ENCODE measurements around the gene DENND5A. TPM values are rescaled to one million over a fixed set of nuclear protein-coding genes. Genes with fewer than 3 reads are reported as not detected.

The DENND5A gene
- total and polyA plus RNA-seq, 9 of the 15 experiments (the other 6 are each of a cell fraction or from before 2014, with no cell fraction given): 11.7 to 130 (median 46.3) TPM

DNA sequence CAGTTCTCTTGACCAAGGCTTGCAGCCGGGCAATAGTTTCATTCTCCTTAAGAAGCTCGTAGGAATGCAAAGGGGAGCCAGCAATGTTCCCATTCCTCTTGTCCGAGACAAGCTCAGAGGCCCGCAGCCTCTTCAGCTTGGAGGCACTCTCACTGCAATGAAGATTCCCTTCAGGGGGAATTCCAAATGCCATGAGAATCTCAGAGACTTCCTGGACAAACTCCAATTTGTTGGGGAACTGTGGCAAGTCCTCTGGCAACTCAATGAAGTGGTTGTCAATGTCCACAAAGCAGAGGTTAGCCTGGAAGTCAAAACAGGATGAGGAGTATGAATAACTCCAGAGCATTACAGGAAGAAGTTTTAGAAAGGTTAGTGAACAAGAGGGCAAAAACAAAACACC is 84.4 kb downstream of the DENND5A start:
- FAIRE-seq (no peak), ATAC-seq (no peak), DNase-seq (ENCODE audit: extremely low read depth in 1 of 4, low spot score in 3 of 4) (no peak)
- Histone ChIP-seq H3K79me2 (ENCODE audit: control insufficient read depth, insufficient read depth, low read length) (no peaks in the 10 kb centered on the region), H3K27ac (ENCODE audit: extremely low read depth, low read depth, low read length) (no peak overlapping the region), H3K4me1 (replicated peaks in 1 of 2; ENCODE audit: control insufficient read depth in 2 of 2, insufficient read depth in 2 of 2, low read length in 2 of 2) (no peaks in the 10 kb centered on the region), H3K4me3 (no peak overlapping the region), H3K36me3 (ENCODE audit: control insufficient read depth, insufficient read depth, low read length) (peaks cover 45% of the 10 kb centered on the region), H3K27me3 (ENCODE audit: control insufficient read depth in 2 of 2, insufficient read depth in 2 of 2, low read length in 2 of 2) (no peaks in the 10 kb centered on the region), H3K9me1 (ENCODE audit: control insufficient read depth, insufficient read depth, low read length) (no peaks in the 10 kb centered on the region), H3K4me2 (ENCODE audit: insufficient read depth, low read length) (no peak overlapping the region), H4K20me1 (replicated peaks; ENCODE audit: control insufficient read depth, insufficient read depth, low read length) (no peaks in the 10 kb centered on the region), H3K9me3 (replicated peaks; ENCODE audit: control insufficient read depth, insufficient read depth, low read depth, low read length) (no peaks in the 10 kb centered on the region), H2AFZ (ENCODE audit: low read depth, low read length) (no peak overlapping the region), H3K9ac (ENCODE audit: insufficient read depth in 1 of 2, low read depth in 2 of 2, low read length in 2 of 2) (no peak overlapping the region)
- in situ Hi-C loops (cut with MboI) (no loop called here), intact Hi-C loops (cut with micrococcal nuclease) (no loop called here)
- TF ChIP-seq CREB1 (IDR thresholded peaks at IDR 0.05): no peak
- TF ChIP-seq CREB1 (CRISPR knock-in tag; IDR thresholded peaks at IDR 0.05): no peak
- no peak for TF ChIP-seq SETDB1 (IDR thresholded peaks at IDR 0.05; ENCODE audit: low read length)
- TF ChIP-seq, protein P1, sequence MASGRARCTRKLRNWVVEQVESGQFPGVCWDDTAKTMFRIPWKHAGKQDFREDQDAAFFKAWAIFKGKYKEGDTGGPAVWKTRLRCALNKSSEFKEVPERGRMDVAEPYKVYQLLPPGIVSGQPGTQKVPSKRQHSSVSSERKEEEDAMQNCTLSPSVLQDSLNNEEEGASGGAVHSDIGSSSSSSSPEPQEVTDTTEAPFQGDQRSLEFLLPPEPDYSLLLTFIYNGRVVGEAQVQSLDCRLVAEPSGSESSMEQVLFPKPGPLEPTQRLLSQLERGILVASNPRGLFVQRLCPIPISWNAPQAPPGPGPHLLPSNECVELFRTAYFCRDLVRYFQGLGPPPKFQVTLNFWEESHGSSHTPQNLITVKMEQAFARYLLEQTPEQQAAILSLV (tag; IDR thresholded peaks at IDR 0.05): no peak
- TF ChIP-seq CBFA2T3 (IDR thresholded peaks at IDR 0.05): no peak
- no peak for TF ChIP-seq EHMT2 (IDR thresholded peaks at IDR 0.05)
- no peak for TF ChIP-seq ZNF583 (CRISPR knock-in tag; IDR thresholded peaks at IDR 0.05)
- no peak for TF ChIP-seq ZNF77 (CRISPR knock-in tag; IDR thresholded peaks at IDR 0.05)
- no peak for TF ChIP-seq ETS2 (tag; IDR thresholded peaks at IDR 0.05; ENCODE audit: borderline replicate concordance, poor library complexity, severe bottlenecking)
- TF ChIP-seq DDX20 (tag; IDR thresholded peaks at IDR 0.05; ENCODE audit: low read depth): no peak
- no peak for TF ChIP-seq RBBP5 (IDR thresholded peaks at IDR 0.05; ENCODE audit: borderline replicate concordance, insufficient read depth, low read length, poor library complexity, severe bottlenecking)
- no peak for TF ChIP-seq RB1 (IDR thresholded peaks at IDR 0.05; ENCODE audit: low read depth)
- no peak for TF ChIP-seq CCAR2 (IDR thresholded peaks at IDR 0.05; ENCODE audit: low read depth, low read length)
- TF ChIP-seq, protein P2, sequence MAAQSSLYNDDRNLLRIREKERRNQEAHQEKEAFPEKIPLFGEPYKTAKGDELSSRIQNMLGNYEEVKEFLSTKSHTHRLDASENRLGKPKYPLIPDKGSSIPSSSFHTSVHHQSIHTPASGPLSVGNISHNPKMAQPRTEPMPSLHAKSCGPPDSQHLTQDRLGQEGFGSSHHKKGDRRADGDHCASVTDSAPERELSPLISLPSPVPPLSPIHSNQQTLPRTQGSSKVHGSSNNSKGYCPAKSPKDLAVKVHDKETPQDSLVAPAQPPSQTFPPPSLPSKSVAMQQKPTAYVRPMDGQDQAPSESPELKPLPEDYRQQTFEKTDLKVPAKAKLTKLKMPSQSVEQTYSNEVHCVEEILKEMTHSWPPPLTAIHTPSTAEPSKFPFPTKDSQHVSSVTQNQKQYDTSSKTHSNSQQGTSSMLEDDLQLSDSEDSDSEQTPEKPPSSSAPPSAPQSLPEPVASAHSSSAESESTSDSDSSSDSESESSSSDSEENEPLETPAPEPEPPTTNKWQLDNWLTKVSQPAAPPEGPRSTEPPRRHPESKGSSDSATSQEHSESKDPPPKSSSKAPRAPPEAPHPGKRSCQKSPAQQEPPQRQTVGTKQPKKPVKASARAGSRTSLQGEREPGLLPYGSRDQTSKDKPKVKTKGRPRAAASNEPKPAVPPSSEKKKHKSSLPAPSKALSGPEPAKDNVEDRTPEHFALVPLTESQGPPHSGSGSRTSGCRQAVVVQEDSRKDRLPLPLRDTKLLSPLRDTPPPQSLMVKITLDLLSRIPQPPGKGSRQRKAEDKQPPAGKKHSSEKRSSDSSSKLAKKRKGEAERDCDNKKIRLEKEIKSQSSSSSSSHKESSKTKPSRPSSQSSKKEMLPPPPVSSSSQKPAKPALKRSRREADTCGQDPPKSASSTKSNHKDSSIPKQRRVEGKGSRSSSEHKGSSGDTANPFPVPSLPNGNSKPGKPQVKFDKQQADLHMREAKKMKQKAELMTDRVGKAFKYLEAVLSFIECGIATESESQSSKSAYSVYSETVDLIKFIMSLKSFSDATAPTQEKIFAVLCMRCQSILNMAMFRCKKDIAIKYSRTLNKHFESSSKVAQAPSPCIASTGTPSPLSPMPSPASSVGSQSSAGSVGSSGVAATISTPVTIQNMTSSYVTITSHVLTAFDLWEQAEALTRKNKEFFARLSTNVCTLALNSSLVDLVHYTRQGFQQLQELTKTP (IDR thresholded peaks at IDR 0.05; ENCODE audit: low read depth in 1 of 2, partially characterized antibody in 2 of 2): no peak
- BruUV-seq (replicated peaks): no TSS peak
- ChIA-PET CTCF (ENCODE audit: low intra/inter-chr PET ratio) (no interaction called here), POLR2A (no interaction called here)
- 98% methylated on average over 4 of the region's 4 CpGs for WGBS (ENCODE audit: insufficient coverage, low coverage, missing lambda C conversion rate)
